Left ventricle myocardium inferior (tissue), 1 donor: Measurements from ENCODE around the gene LRG1. TPM values are rescaled to one million over a fixed set of nuclear protein-coding genes. Genes with fewer than 3 reads are reported as not detected.

Source experiments
- DNase-seq: peaks from one replicate; pipeline ENCODE4 v3.0.0-alpha.2; 2020
- H3K27ac ChIP-seq: fragments of 200-600 bp; replicated peaks from 2 replicates; pipeline ENCODE4 v1.8.0; 2021
- H3K27me3 ChIP-seq: fragments of 200-600 bp; 2 replicates; pipeline ENCODE4 v1.8.0; 2021; ENCODE audit warnings: low read depth
- H3K36me3 ChIP-seq: fragments of 200-600 bp; 2 replicates; pipeline ENCODE4 v1.8.0; 2021
- H3K4me1 ChIP-seq: fragments of 200-600 bp; 2 replicates; pipeline ENCODE4 v1.8.0; 2021
- H3K4me3 ChIP-seq: fragments of 200-600 bp; 2 replicates; pipeline ENCODE4 v1.8.0; 2021; ENCODE audit warnings: mild to moderate bottlenecking, moderate library complexity
- H3K9me3 ChIP-seq: fragments of 200-600 bp; replicated peaks from 2 replicates; pipeline ENCODE4 v1.8.0; 2021
- CTCF ChIP-seq: fragments of 200-600 bp; IDR thresholded peaks from 2 replicates; pipeline ENCODE4 v1.8.0; 2021; ENCODE audit warnings: antibody characterized with exemption, mild to moderate bottlenecking, borderline replicate concordance
- intact Hi-C: fragments of 100-400 bp; cut with micrococcal nuclease; formaldehyde crosslinking; loops from one replicate; pipeline ENCODE4 v1.11.0; 2022
- total RNA-seq: library from RNA; stranded (reverse); fragmentation: NEBNext Ultra II Directional; extraction: Animal tissue kit (Norgen Biotek cat#: 25700); gene quantifications from one replicate; pipeline ENCODE4 v1.2.1, GENCODE V29; 2021
- donor health status: DM: no; HTN: yes; CAD: no; lungs with severe emphysema.

LRG1 gene
- total RNA-seq, 1 donor from 2014 or later: 0.41 TPM

DNA sequence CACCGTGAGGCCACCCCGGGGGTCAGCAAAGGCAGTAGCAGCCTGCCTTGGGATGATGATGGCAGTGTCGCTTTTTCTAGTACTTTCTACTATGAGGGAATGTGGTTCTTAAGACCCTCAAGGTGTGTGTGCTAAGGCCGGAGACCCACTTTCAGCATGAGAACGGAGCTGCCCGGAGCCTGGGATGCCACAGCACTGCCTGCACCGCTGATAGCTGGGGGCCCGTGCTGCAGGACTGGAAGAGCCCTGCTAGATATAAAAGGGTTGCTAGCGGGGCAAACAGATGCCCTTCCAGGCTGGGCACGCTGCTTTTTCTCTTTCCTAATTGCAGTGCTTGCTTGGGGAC is 36.0 kb downstream of the LRG1 start:
- DNase-seq: no peak
- Histone ChIP-seq H3K27ac (peak overlapping the region; percentile 8), H3K9me3 (no peaks in the 10 kb centered on the region), H3K4me1 (peaks cover 30% of the 10 kb centered on the region), H3K27me3 (no peaks in the 10 kb centered on the region), H3K4me3 (no peak overlapping the region), H3K36me3 (peaks cover 89% of the 10 kb centered on the region)
- TF ChIP-seq CTCF: no peak
- intact Hi-C loops: no loop called here

GRCh38 chr19:4503132-4503824 is 36.6 kb downstream of the LRG1 start:
- DNase-seq: no peak
- Histone ChIP-seq H3K27ac (peak overlapping the region; percentile 52), H3K4me3 (no peak overlapping the region), H3K9me3 (no peaks in the 10 kb centered on the region), H3K27me3 (no peaks in the 10 kb centered on the region), H3K4me1 (peaks cover 25% of the 10 kb centered on the region), H3K36me3 (peaks cover 89% of the 10 kb centered on the region)
- intact Hi-C loops: no loop called here
- no peak for TF ChIP-seq CTCF

- H3K36me3 ChIP-seq: peaks cover 93% of the 10 kb centered on the region
- no peaks in the 10 kb centered on the region for H3K9me3 ChIP-seq
- H3K27me3 ChIP-seq: no peaks in the 10 kb centered on the region
- no peak overlapping the region for H3K4me3 ChIP-seq
- no peak for DNase-seq
- no peak for TF ChIP-seq CTCF
- H3K4me1 ChIP-seq: peaks cover 17% of the 10 kb centered on the region
- intact Hi-C loops: no loop called here
- peak overlapping the region; percentile 52 for H3K27ac ChIP-seq
These were observed 37.3 kb downstream of the LRG1 start for GRCh38 chr19:4502282-4503131.

GRCh38 chr19:4501691-4502090 is 38.1 kb downstream of the LRG1 start:
- H3K27me3 ChIP-seq: no peaks in the 10 kb centered on the region
- no peak for TF ChIP-seq CTCF
- peaks cover 9% of the 10 kb centered on the region for H3K4me1 ChIP-seq
- no peak for DNase-seq
- H3K36me3 ChIP-seq: peaks cover 95% of the 10 kb centered on the region
- H3K4me3 ChIP-seq: no peak overlapping the region
- H3K9me3 ChIP-seq: no peaks in the 10 kb centered on the region
- intact Hi-C loops: no loop called here
- peak overlapping the region; percentile 52 for H3K27ac ChIP-seq

DNA sequence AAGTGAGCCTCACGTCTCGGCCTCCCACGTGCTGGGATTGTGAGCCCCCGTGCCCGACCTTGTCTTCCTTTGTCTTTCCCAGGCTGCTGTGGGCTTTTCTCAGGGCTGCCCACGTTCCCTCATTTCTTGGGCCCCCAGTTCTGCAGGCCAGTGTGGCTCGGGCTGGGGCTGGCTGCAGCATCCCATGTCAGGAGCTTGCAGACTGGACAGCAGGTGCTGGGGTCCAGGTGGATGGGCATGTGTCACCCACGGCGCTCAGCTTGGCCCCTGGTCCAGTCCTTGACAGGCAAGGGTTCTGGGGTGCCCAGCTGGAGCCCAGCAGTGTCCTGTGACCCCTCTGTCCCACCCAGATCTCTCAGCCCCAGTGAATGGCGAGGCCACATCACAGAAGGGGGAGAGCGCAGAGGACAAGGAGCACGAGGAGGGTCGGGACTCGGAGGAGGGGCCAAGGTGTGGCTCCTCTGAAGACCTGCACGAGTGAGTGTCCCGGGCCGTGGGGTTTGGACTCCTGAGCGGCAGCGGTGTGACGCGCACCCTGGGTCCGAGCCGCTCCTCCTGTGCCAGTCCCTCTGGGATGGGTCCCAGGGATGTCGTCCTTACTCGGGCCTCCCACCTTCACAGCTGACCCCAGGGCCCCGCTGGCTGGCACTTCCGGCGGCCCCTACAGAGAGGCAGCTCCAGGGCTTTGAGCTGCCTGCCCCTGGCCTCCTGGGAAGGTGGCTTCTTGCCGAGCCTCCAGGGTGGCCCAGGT is 38.8 kb downstream of the LRG1 start:
- Histone ChIP-seq H3K27ac (peak overlapping the region; percentile 52), H3K9me3 (no peaks in the 10 kb centered on the region), H3K4me1 (peaks cover 4% of the 10 kb centered on the region), H3K4me3 (no peak overlapping the region), H3K36me3 (peaks cover 95% of the 10 kb centered on the region), H3K27me3 (no peaks in the 10 kb centered on the region)
- no peak for DNase-seq
- intact Hi-C loops: no loop called here
- no peak for TF ChIP-seq CTCF
